NCI-H345 treated with DMSO at 0.1 percent for 48 hours (cell line): ENCODE measurements around the gene CDC73.
"Not testable (repeated sequence)": the region's sequence is repeated elsewhere in the genome, so short reads cannot be mapped to it uniquely, and the experiment has no call there.

Experiments used
- DNase-seq: peaks from one replicate; lab custom pipeline; 2025; ENCODE audit not compliant: unreplicated experiment; lab: John Stamatoyannopoulos, UW

Gene CDC73

GRCh38 chr1:193222056-193222615 lies 100.3 kb downstream of the CDC73 start:
- DNase-seq = no peak

- no peak for DNase-seq
These were observed 107.3 kb downstream of the CDC73 start for GRCh38 chr1:193229136-193229535.

- DNase-seq = not testable (repeated sequence)
These were observed 109.3 kb downstream of the CDC73 start for GRCh38 chr1:193231146-193231545.

GRCh38 chr1:193234530-193234929 lies 112.7 kb downstream of the CDC73 start:
- no peak for DNase-seq

- DNase-seq = no peak
These were observed 115.6 kb downstream of the CDC73 start for GRCh38 chr1:193237381-193237978.

- DNase-seq = no peak
These were observed 118.8 kb downstream of the CDC73 start for GRCh38 chr1:193240609-193241008.

- no peak for DNase-seq
These were observed 119.4 kb downstream of the CDC73 start for GRCh38 chr1:193241132-193241827.

- no peak for DNase-seq
These were observed 120.2 kb downstream of the CDC73 start for GRCh38 chr1:193242000-193242399.

- DNase-seq = no peak
These were observed 127.4 kb downstream of the CDC73 start for GRCh38 chr1:193249187-193249586.

- DNase-seq = no peak
These were observed 130.1 kb downstream of the CDC73 start for GRCh38 chr1:193251950-193252349.

- DNase-seq = no peak
These were observed 134.2 kb downstream of the CDC73 start for GRCh38 chr1:193256019-193256418.

GRCh38 chr1:193259636-193260035 lies 137.8 kb downstream of the CDC73 start:
- DNase-seq = no peak

- no peak for DNase-seq
These were observed 138.4 kb downstream of the CDC73 start for GRCh38 chr1:193260056-193260745.

- no peak for DNase-seq
These were observed 139.1 kb downstream of the CDC73 start for GRCh38 chr1:193260896-193261295.

GRCh38 chr1:193262661-193263060 lies 140.8 kb downstream of the CDC73 start:
- no peak for DNase-seq

- no peak for DNase-seq
These were observed 142.7 kb downstream of the CDC73 start for GRCh38 chr1:193264313-193265065.

GRCh38 chr1:193265716-193266115 lies 143.9 kb downstream of the CDC73 start:
- DNase-seq = no peak

- not testable (repeated sequence) for DNase-seq
These were observed 145.0 kb downstream of the CDC73 start for GRCh38 chr1:193266794-193267193.

- no peak for DNase-seq
These were observed 149.2 kb downstream of the CDC73 start for GRCh38 chr1:193270996-193271395.

- DNase-seq = no peak
These were observed 153.9 kb downstream of the CDC73 start for GRCh38 chr1:193275773-193276172.

- no peak for DNase-seq
These were observed 157.1 kb downstream of the CDC73 start for GRCh38 chr1:193278968-193279367.
